AG04450 (cell line): Measurements from ENCODE around the gene HS3ST6. TPM values are rescaled to one million over a fixed set of nuclear protein-coding genes. Genes with fewer than 3 reads are reported as not detected.
"Not testable (repeated sequence)": the region's sequence is repeated elsewhere in the genome, so short reads cannot be mapped to it uniquely, and the experiment has no call there.

Source experiments
- CTCF ChIA-PET: fragments of 300-600, 350-600 bp; formaldehyde crosslinking; extraction: SDS; loops from one replicate; lab custom pipeline; 2022; ENCODE audit warnings: antibody characterized with exemption, inconsistent platforms; lab: Charles Lee
- POLR2A ChIA-PET: fragments of 350-600 bp; formaldehyde crosslinking; extraction: SDS; loops from one replicate; lab custom pipeline; 2021; ENCODE audit warnings: antibody characterized with exemption, inconsistent platforms; lab: Yijun Ruan, JAX
- DNase-seq: peaks from one replicate; pipeline ENCODE4 v3.0.0-alpha.2; 2011; ENCODE audit warnings: low read depth, low spot score
- H3K27ac ChIP-seq: one replicate; pipeline ENCODE4 v1.5.1; 2012; ENCODE audit warnings: low read depth, low read length, control low read depth
- H3K27me3 ChIP-seq: one replicate; pipeline ENCODE4 v1.6.0; 2012; ENCODE audit warnings: low read length; ENCODE audit not compliant: control insufficient read depth, insufficient read depth
- H3K4me3 ChIP-seq: 2 replicates; pipeline ENCODE4 v1.5.1; 2011; ENCODE audit warnings: mild to moderate bottlenecking, low read depth, low read length, control low read depth
- H3K9me3 ChIP-seq: 2 replicates; pipeline ENCODE4 v1.5.1; 2012; ENCODE audit warnings: low read length; ENCODE audit not compliant: control insufficient read depth, insufficient read depth
- polyA plus RNA-seq: library from polyadenylated mRNA; depleted of rRNA; stranded (reverse); fragments of >200 nt; gene quantifications from 2 replicates; pipeline ENCODE4 v1.2.3, GENCODE V29; 2011
- TF ChIP-seq, protein P1 (sequence below): IDR thresholded peaks from 2 replicates; pipeline ENCODE4 v1.5.1; 2011; ENCODE audit warnings: low read depth, low read length, control low read depth, inconsistent platforms

HS3ST6 gene
- polyA plus RNA-seq, 1 experiment = not detected

DNA sequence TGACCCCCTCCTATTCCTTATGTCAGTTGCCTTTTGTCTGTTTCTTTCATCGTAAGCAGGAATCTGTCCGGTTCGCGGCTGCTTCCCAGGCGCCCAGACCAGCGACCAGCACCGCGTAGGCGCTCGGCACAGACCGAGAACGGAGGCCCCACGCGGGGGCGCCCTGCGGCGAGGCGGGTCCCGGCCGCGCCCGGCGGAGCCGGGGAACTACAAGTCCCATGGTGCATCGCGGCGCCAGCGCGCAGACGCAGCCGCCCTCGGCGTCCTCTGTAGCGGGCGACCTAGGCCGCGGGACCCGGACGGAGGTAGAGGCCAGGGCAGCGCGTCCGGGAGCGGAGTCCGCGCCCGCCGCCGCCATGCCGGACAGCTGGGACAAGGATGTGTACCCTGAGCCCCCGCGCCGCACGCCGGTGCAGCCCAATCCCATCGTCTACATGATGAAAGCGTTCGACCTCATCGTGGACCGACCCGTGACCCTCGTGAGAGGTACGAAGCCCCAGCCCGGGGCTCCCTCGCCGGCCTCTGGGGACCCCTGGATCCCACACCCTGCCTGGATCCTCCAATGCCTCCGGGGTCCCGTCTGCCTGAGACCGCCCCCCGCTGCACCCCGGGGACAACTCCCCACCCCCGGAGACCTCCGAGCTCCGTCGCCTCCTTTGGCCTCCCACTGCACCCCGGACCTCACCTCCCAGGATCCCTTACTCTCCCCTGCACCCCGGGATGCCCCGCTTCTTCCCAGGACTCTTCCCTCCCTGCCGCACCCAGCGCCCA lies 41.2 kb upstream of the HS3ST6 start, which contains the start of gene NDUFB10:
Gene NDUFB10 (plus strand): TSS at position 270 of the 771 bp plus-strand sequence. CDS start 87 bp downstream, at position 357.
- CTCF ChIA-PET = no interaction called here
- POLR2A ChIA-PET = interaction anchor here (0.9 kb wide), 1 partner anchor 18 kb away, joined by 3 read pairs; no protein-coding TSS in a partner anchor

DNA sequence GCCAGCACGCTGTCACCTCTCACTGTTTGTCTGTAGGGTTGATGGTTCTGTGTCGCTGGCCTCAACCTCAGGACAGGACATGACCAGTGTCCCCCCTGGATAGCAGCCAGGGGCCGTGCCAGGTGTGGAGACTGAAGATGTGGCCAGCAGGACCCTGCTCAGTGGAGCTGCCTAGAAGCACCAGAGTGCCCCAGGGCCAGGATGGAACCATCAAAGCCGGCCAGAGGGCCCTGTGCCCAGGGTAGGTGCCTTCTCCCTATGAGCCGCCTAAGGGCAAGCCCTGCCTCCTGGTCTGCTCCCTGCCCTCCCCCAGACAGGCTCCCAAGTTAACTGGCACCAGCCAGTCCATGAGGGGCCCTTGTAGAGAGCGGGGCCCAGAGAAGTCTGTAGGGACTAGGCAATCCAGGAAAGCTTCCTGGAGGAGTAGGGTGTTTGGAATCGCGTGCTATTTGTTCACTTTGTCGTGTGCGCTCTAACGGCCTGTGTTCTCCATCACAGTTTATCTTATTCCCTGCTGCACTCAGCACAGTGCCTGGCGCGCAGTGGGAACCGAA lies 40.6 kb upstream of the HS3ST6 start:
- no peaks in the 10 kb centered on the region for H3K27me3 ChIP-seq
- peak overlapping the region; percentile 21 for H3K27ac ChIP-seq
- TF ChIP-seq, protein P1, sequence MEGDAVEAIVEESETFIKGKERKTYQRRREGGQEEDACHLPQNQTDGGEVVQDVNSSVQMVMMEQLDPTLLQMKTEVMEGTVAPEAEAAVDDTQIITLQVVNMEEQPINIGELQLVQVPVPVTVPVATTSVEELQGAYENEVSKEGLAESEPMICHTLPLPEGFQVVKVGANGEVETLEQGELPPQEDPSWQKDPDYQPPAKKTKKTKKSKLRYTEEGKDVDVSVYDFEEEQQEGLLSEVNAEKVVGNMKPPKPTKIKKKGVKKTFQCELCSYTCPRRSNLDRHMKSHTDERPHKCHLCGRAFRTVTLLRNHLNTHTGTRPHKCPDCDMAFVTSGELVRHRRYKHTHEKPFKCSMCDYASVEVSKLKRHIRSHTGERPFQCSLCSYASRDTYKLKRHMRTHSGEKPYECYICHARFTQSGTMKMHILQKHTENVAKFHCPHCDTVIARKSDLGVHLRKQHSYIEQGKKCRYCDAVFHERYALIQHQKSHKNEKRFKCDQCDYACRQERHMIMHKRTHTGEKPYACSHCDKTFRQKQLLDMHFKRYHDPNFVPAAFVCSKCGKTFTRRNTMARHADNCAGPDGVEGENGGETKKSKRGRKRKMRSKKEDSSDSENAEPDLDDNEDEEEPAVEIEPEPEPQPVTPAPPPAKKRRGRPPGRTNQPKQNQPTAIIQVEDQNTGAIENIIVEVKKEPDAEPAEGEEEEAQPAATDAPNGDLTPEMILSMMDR = no peak
- H3K9me3 ChIP-seq = peaks cover 3% of the 10 kb centered on the region; the same call in 1 of the 2 replicates
- DNase-seq = no peak
- POLR2A ChIA-PET = no interaction called here
- CTCF ChIA-PET = interaction anchor here (2.2 kb wide), 1 partner anchor 182 kb away, joined by 7 read pairs; no protein-coding TSS in a partner anchor
- peak overlapping the region; percentile 43 for H3K4me3 ChIP-seq

More for the DNA sequence above, 41.2 kb upstream of the HS3ST6 start, which contains the start of gene NDUFB10:
- TF ChIP-seq, protein P1 = peak; percentile 63
- peak within 1 kb of the TSS; percentile 86 for H3K4me3 ChIP-seq
- H3K27me3 ChIP-seq = no peaks in the 10 kb centered on the region
- peak; percentile 67 for DNase-seq
- peak within 1 kb of the TSS; percentile 21 for H3K27ac ChIP-seq
- H3K9me3 ChIP-seq = peaks cover 3% of the 10 kb centered on the region; the same call in 1 of the 2 replicates

DNA sequence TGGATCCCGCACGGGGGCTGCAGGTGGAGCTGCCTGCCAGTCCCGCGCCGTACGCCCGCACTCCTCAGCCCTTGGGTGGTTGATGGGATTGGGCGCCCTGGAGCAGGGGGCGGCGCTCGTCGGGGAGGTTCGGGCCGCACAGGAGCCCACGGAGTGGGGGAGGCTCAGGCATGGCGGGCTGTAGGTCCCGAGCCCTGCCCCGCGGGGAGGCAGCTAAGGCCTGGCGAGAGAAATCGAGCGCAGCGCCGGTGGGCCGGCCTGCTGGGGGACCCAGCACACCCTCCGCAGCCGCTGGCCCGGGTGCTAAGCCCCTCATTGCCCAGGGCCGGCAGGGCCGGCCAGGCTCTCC lies 39.9 kb upstream of the HS3ST6 start:
- POLR2A ChIA-PET, H3K27me3 ChIP-seq, H3K27ac ChIP-seq, H3K9me3 ChIP-seq, H3K4me3 ChIP-seq, DNase-seq: not testable (repeated sequence)
- CTCF ChIA-PET = interaction anchor here (2.2 kb wide), 1 partner anchor 182 kb away, joined by 7 read pairs; no protein-coding TSS in a partner anchor

DNA sequence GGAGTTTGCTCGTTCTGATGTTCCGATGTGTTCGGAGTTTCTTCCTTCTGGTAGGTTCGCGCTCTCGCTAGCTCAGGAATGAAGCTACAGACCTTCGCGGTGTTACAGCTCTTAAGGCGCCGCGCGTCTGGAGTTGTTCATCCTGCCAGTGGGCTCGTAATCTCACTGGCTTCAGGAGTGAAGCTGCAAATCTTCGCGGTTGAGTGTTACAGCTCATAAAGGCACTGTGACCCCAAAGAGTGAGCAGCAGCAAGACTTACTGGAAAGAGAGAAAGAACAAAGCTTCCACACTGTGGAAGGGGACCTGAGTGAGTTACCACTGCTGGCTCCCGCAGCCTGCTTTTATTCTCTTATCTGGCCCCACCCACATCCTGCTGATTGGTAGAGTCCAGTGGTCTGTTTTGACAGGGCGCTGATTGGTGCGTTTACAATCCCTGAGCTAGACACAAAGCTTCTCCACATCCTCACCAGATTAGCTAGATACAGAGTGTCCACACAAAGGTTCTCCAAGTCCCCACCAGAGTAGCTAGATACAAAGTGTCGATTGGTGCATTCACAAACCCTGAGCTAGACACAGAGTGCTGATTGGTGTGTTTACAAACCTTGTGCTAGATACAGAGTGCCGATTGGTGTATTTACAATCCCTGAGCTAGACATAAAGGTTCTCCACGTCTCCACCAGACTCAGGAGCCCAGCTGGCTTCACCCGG lies 39.4 kb upstream of the HS3ST6 start:
- not testable (repeated sequence) for H3K4me3 ChIP-seq, H3K27me3 ChIP-seq, H3K27ac ChIP-seq, H3K9me3 ChIP-seq, DNase-seq
- ChIA-PET CTCF (interaction anchor here (2.2 kb wide), 1 partner anchor 183 kb away, joined by 7 read pairs; no protein-coding TSS in a partner anchor), POLR2A (interaction anchor here (1.1 kb wide), 1 partner anchor 14 kb away, joined by 6 read pairs; the partner anchor contains the start of gene MSRB1)

DNA sequence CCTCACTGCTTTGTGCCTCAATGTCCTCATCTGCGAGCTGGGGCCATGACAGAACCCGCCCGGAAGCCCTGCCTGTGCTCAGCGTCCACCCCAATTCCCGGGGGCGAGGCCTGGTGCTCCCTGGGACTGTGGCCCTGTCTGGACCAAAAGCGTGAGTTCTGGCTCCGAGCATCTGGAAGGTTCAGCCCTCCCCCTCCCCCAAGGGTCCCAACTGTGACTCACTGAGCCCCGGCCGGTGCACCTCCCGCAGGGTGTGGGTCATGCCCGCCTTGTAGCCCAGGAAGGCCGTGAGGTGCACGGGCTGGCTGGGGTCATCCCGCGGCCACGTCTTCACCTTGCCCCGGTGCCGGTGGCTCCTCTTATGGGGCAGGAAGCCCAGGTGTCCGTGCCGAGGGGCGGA lies 35.5 kb upstream of the HS3ST6 start:
- Histone ChIP-seq H3K9me3 (peaks cover 3% of the 10 kb centered on the region; the same call in 1 of the 2 replicates), H3K27ac (no peak overlapping the region), H3K4me3 (no peak overlapping the region), H3K27me3 (no peaks in the 10 kb centered on the region)
- DNase-seq = no peak
- CTCF ChIA-PET = no interaction called here
- POLR2A ChIA-PET = interaction anchor here (1.1 kb wide), 1 partner anchor 11 kb away, joined by 4 read pairs; the partner anchor contains the start of gene RPS2
- TF ChIP-seq, protein P1 = no peak
